Natural killer cell (primary cell): ENCODE measurements around the gene MUCL3. TPM values are rescaled to one million over a fixed set of nuclear protein-coding genes. Genes with fewer than 3 reads are reported as not detected.
"Not testable (repeated sequence)": the region's sequence is repeated elsewhere in the genome, so short reads cannot be mapped to it uniquely, and the experiment has no call there.

Source experiments
- ATAC-seq, 3 donors: fragments of 150-1000 bp in 2 of 3; fragments of 200-7000 bp in 1 of 3; cut with Tn5 transposase; 1 replicate in 1 of 3; 2 replicates in 2 of 3; pipeline ENCODE4 v1.10.0; 2021; ENCODE audit warnings: mild to moderate bottlenecking in 2 of 3, moderate library complexity in 2 of 3
- DNase-seq, 2 donors: peaks; one replicate each; pipeline versions ENCODE4 v3.0.0 to v3.0.0-alpha.2; 2013 to 2021; ENCODE audit warnings: mixed read lengths in 1 of 2
- H3K27ac ChIP-seq: one replicate; pipeline ENCODE4 v1.5.1; 2013; ENCODE audit warnings: mild to moderate bottlenecking, low read length
- H3K27me3 ChIP-seq: one replicate; pipeline ENCODE4 v1.6.1; 2013; ENCODE audit warnings: low read length; ENCODE audit not compliant: control insufficient read depth, insufficient read depth
- H3K36me3 ChIP-seq: one replicate; pipeline ENCODE4 v1.6.1; 2013; ENCODE audit warnings: low read length; ENCODE audit not compliant: control insufficient read depth, insufficient read depth
- H3K4me1 ChIP-seq: one replicate; pipeline ENCODE4 v1.6.1; 2013; ENCODE audit warnings: low read length; ENCODE audit not compliant: control insufficient read depth, insufficient read depth
- H3K4me3 ChIP-seq: one replicate; pipeline ENCODE4 v1.5.1; 2013; ENCODE audit warnings: low read length
- H3K9me3 ChIP-seq: one replicate; pipeline ENCODE4 v1.6.1; 2013; ENCODE audit warnings: low read length; ENCODE audit not compliant: control insufficient read depth, insufficient read depth
- H3K27ac Mint-ChIP-seq, 2 donors: one replicate each; pipeline ENCODE4 v1.8.0; 2022; ENCODE audit warnings: mild to moderate bottlenecking in 2 of 2, mixed read lengths in 2 of 2, moderate library complexity in 1 of 2
- H3K27me3 Mint-ChIP-seq, 2 donors: one replicate each; pipeline ENCODE4 v1.8.0; 2022; ENCODE audit warnings: low read depth in 2 of 2, mixed read lengths in 2 of 2
- H3K36me3 Mint-ChIP-seq: one replicate; pipeline ENCODE4 v1.8.0; 2022; ENCODE audit warnings: mixed read lengths
- H3K4me1 Mint-ChIP-seq, 2 donors: one replicate each; pipeline ENCODE4 v1.8.0; 2022; ENCODE audit warnings: mixed read lengths in 2 of 2
- H3K4me3 Mint-ChIP-seq: one replicate; pipeline ENCODE4 v1.8.0; 2022; ENCODE audit warnings: mild to moderate bottlenecking, moderate library complexity, mixed read lengths
- H3K9me3 Mint-ChIP-seq, 2 donors: one replicate each; pipeline ENCODE4 v1.8.0; 2022; ENCODE audit warnings: mixed read lengths in 2 of 2
- CTCF ChIP-seq: fragments of 200-600 bp; IDR thresholded peaks from one replicate; pipeline ENCODE4 v1.8.0; 2022; ENCODE audit warnings: antibody characterized with exemption
- WGBS: methylation state at CpG from one replicate; pipeline ENCODE4 v1.1.7; 2013; ENCODE audit warnings: missing lambda C conversion rate; ENCODE audit not compliant: insufficient coverage; 5-methylcytosine and 5-hydroxymethylcytosine counted together
- intact Hi-C: fragments of 100-400 bp; cut with micrococcal nuclease; formaldehyde crosslinking; loops from one replicate; pipeline ENCODE4 v1.14.2; 2022
- total RNA-seq, 4 donors: library from RNA; stranded (reverse); fragments of 120-200 nt in 1 of 4; gene quantifications; one replicate each; pipeline versions ENCODE4 v1.2.3 to v1.2.4, GENCODE V29; 2013 to 2022

MUCL3 gene
- total RNA-seq, 3 donors from 2014 or later (not counting 1 experiment from before 2014, with no cell fraction given): not detected

- Mint-ChIP-seq H3K4me3 (no peak overlapping the region), H3K27ac (no peak overlapping the region), H3K27me3 (no peaks in the 10 kb centered on the region), H3K36me3 (peaks cover 6% of the 10 kb centered on the region), H3K4me1 (peaks cover 16 to 33% of the 10 kb centered on the region in 2 donors), H3K9me3 (no peaks in the 10 kb centered on the region)
- Histone ChIP-seq H3K4me3 (no peak overlapping the region), H3K9me3 (no peaks in the 10 kb centered on the region), H3K4me1 (peaks cover 14% of the 10 kb centered on the region), H3K27ac (no peak overlapping the region), H3K27me3 (no peaks in the 10 kb centered on the region), H3K36me3 (peaks cover 41% of the 10 kb centered on the region)
- no peak for TF ChIP-seq CTCF
- no peak for DNase-seq
- no peak for ATAC-seq
- WGBS: 94% methylated on average over 8 of the region's 8 CpGs
- intact Hi-C loops: loop anchor here (10.0 kb wide), 1 partner anchor 167 kb away; no protein-coding TSS in a partner anchor
Measured at GRCh38 chr6:30917487-30917886, 23.3 kb upstream of the MUCL3 start.

- no peak for ATAC-seq
- intact Hi-C loops: loop anchor here (10.0 kb wide), 1 partner anchor 166 kb away; no protein-coding TSS in a partner anchor
- DNase-seq: no peak
- Mint-ChIP-seq H3K36me3 (peaks cover 6% of the 10 kb centered on the region), H3K4me3 (no peak overlapping the region), H3K9me3 (no peaks in the 10 kb centered on the region), H3K4me1 (peaks cover 16 to 26% of the 10 kb centered on the region in 2 donors), H3K27ac (no peak overlapping the region), H3K27me3 (no peaks in the 10 kb centered on the region)
- no peak for TF ChIP-seq CTCF
- Histone ChIP-seq H3K36me3 (peaks cover 52% of the 10 kb centered on the region), H3K27ac (no peak overlapping the region), H3K4me3 (no peak overlapping the region), H3K9me3 (no peaks in the 10 kb centered on the region), H3K4me1 (peaks cover 11% of the 10 kb centered on the region), H3K27me3 (no peaks in the 10 kb centered on the region)
- 66% methylated on average over 8 of the region's 8 CpGs for WGBS
Measured at GRCh38 chr6:30918670-30919069, 22.1 kb upstream of the MUCL3 start.

GRCh38 chr6:30922447-30922852 lies 18.3 kb upstream of the MUCL3 start:
- H3K27ac Mint-ChIP-seq: no peak overlapping the region
- H3K4me3 Mint-ChIP-seq: no peak overlapping the region
- H3K27me3 Mint-ChIP-seq: no peaks in the 10 kb centered on the region
- DNase-seq: no peak
- intact Hi-C loops: no loop called here
- H3K4me1 ChIP-seq: no peaks in the 10 kb centered on the region
- no peak overlapping the region for H3K4me3 ChIP-seq
- no peaks in the 10 kb centered on the region for H3K27me3 ChIP-seq
- no peak overlapping the region for H3K27ac ChIP-seq
- no peaks in the 10 kb centered on the region for H3K9me3 ChIP-seq
- no peak for ATAC-seq
- WGBS: 92% methylated on average over 7 of the region's 7 CpGs
- no peak for TF ChIP-seq CTCF
- no peaks in the 10 kb centered on the region for H3K36me3 Mint-ChIP-seq
- H3K9me3 Mint-ChIP-seq: no peaks in the 10 kb centered on the region
- no peaks in the 10 kb centered on the region for H3K4me1 Mint-ChIP-seq
- H3K36me3 ChIP-seq: peaks cover 64% of the 10 kb centered on the region

GRCh38 chr6:30924040-30924627 lies 16.6 kb upstream of the MUCL3 start:
- H3K9me3 Mint-ChIP-seq, H3K4me1 ChIP-seq, H3K27me3 ChIP-seq, H3K27ac ChIP-seq, H3K4me1 Mint-ChIP-seq, H3K27me3 Mint-ChIP-seq, ATAC-seq, H3K4me3 ChIP-seq, H3K4me3 Mint-ChIP-seq, H3K36me3 Mint-ChIP-seq, H3K9me3 ChIP-seq, DNase-seq, H3K27ac Mint-ChIP-seq, intact Hi-C loops: not testable (repeated sequence)
- H3K36me3 ChIP-seq: peaks cover 58% of the 10 kb centered on the region
- 97% methylated on average over 9 of the region's 9 CpGs for WGBS
